ENCODE results near the gene SLITRK3. TPM values are rescaled to one million over a fixed set of nuclear protein-coding genes. Genes with fewer than 3 reads are reported as not detected.

The SLITRK3 gene
- total RNA-seq, 1 donor from 2014 or later, result not detected

- no peak for DNase-seq (ENCODE audit: low read depth)
- H3K4me3 ChIP-seq (ENCODE audit: low read depth, low read length), result no peak overlapping the region
- no peak for TF ChIP-seq CTCF (conservative IDR thresholded peaks at IDR 0.05; ENCODE audit: low read depth, low read length)
Observed at GRCh38 chr3:165197481-165197800, 1.3 kb upstream of the SLITRK3 start.

GRCh38 chr3:165196577-165197480 is 645 bp upstream of the SLITRK3 start:
- no peak for TF ChIP-seq CTCF (conservative IDR thresholded peaks at IDR 0.05; ENCODE audit: low read depth, low read length)
- peak overlapping the region; percentile 28 for H3K4me3 ChIP-seq (ENCODE audit: low read depth, low read length)
- DNase-seq (ENCODE audit: low read depth), result no peak

GRCh38 chr3:165195241-165195639 is 944 bp downstream of the SLITRK3 start:
- H3K4me3 ChIP-seq (ENCODE audit: low read depth, low read length), result no peak overlapping the region
- TF ChIP-seq CTCF (conservative IDR thresholded peaks at IDR 0.05; ENCODE audit: low read depth, low read length), result no peak
- no peak for DNase-seq (ENCODE audit: low read depth)

GRCh38 chr3:165194511-165195240 is 1.5 kb downstream of the SLITRK3 start:
- DNase-seq (ENCODE audit: low read depth), result no peak
- TF ChIP-seq CTCF (conservative IDR thresholded peaks at IDR 0.05; ENCODE audit: low read depth, low read length), result no peak
- no peak overlapping the region for H3K4me3 ChIP-seq (ENCODE audit: low read depth, low read length)

- DNase-seq (ENCODE audit: low read depth), result no peak
- no peak overlapping the region for H3K4me3 ChIP-seq (ENCODE audit: low read depth, low read length)
- TF ChIP-seq CTCF (conservative IDR thresholded peaks at IDR 0.05; ENCODE audit: low read depth, low read length), result no peak
Observed at GRCh38 chr3:165193366-165194254, 2.6 kb downstream of the SLITRK3 start.

GRCh38 chr3:165192610-165193192 is 3.5 kb downstream of the SLITRK3 start:
- no peak overlapping the region for H3K4me3 ChIP-seq (ENCODE audit: low read depth, low read length)
- no peak for DNase-seq (ENCODE audit: low read depth)
- no peak for TF ChIP-seq CTCF (conservative IDR thresholded peaks at IDR 0.05; ENCODE audit: low read depth, low read length)
